ENCODE measurements around the gene SESTD1.

SESTD1 gene

DNA sequence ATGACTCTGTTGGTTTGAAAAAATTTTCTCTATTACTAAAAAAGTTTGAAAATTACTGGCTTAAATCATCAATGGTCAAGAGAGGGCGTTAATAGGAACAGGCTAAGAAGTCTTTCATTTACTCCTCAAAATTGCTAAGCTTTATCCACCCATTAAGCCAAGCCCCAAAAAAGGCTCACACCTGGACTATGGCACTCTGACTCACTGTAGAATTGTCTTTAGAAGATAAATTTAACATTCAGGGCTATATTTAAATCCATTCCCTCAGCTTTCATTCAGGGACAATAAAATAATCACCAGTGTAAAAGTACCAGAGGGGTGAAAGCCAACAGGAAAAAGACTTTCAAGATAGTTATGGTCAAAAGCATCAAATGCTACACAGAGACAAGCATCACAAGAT, 80.0 kb downstream of the SESTD1 start:
- Histone ChIP-seq H3K79me2 (ENCODE audit: insufficient read depth, low read length) (no peaks in the 10 kb centered on the region), H3K9me2 (ENCODE audit: low read depth, low read length) (no peaks in the 10 kb centered on the region), H3F3A (ENCODE audit: insufficient read depth, low read length) (no peaks in the 10 kb centered on the region), H3K9ac (ENCODE audit: low read length) (no peak overlapping the region), H3K27ac (ENCODE audit: low read depth, low read length, poor library complexity, severe bottlenecking) (no peak overlapping the region), H3K36me3 (ENCODE audit: insufficient read depth, low read length) (no peaks in the 10 kb centered on the region; the same call in 1 of the 2 replicates), H4K20me1 (ENCODE audit: insufficient read depth, low read length) (no peaks in the 10 kb centered on the region), H3K4me3 (ENCODE audit: low read depth, low read length, poor library complexity, severe bottlenecking) (no peak overlapping the region), H3K4me1 (ENCODE audit: insufficient read depth, low read length, severe bottlenecking) (no peaks in the 10 kb centered on the region), H3K4me2 (ENCODE audit: low read length) (no peak overlapping the region), H2AFZ (ENCODE audit: low read length) (no peak overlapping the region), H3K27me3 (ENCODE audit: insufficient read depth, low read length) (no peaks in the 10 kb centered on the region), H3K9me3 (ENCODE audit: low read length) (peaks cover 2% of the 10 kb centered on the region; the same call in 1 of the 2 replicates)
- no peak for TF ChIP-seq EZH2 (IDR thresholded peaks at IDR 0.05; ENCODE audit: borderline replicate concordance, low read length)
- TF ChIP-seq, protein P1, sequence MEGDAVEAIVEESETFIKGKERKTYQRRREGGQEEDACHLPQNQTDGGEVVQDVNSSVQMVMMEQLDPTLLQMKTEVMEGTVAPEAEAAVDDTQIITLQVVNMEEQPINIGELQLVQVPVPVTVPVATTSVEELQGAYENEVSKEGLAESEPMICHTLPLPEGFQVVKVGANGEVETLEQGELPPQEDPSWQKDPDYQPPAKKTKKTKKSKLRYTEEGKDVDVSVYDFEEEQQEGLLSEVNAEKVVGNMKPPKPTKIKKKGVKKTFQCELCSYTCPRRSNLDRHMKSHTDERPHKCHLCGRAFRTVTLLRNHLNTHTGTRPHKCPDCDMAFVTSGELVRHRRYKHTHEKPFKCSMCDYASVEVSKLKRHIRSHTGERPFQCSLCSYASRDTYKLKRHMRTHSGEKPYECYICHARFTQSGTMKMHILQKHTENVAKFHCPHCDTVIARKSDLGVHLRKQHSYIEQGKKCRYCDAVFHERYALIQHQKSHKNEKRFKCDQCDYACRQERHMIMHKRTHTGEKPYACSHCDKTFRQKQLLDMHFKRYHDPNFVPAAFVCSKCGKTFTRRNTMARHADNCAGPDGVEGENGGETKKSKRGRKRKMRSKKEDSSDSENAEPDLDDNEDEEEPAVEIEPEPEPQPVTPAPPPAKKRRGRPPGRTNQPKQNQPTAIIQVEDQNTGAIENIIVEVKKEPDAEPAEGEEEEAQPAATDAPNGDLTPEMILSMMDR (IDR thresholded peaks at IDR 0.05; ENCODE audit: low read length): no peak

DNA sequence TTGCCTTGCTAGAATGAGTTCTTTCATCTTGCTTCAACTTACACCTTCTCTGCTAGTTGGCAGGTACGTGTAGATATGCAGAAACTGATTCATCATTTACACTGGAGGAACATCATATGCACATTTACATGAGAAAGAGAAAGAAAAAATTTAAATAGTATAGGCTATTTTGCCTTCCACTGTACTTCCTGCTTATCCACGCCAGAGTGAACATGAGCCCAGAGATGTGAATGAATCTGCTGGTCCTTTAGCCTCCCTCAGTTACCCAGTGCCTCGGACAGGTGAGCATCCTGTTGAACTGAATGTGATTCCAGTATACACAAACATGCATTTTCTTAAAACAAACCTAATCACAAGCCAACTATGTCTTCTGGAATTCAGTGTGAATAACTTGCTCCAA, 83.6 kb downstream of the SESTD1 start:
- no peak overlapping the region for H3K4me2 ChIP-seq (ENCODE audit: low read length)
- no peaks in the 10 kb centered on the region for H3K4me1 ChIP-seq (ENCODE audit: insufficient read depth, low read length, severe bottlenecking)
- H3F3A ChIP-seq (ENCODE audit: insufficient read depth, low read length): no peaks in the 10 kb centered on the region
- no peaks in the 10 kb centered on the region for H3K9me3 ChIP-seq (ENCODE audit: low read length)
- no peaks in the 10 kb centered on the region; the same call in 1 of the 2 replicates for H3K36me3 ChIP-seq (ENCODE audit: insufficient read depth, low read length)
- H3K79me2 ChIP-seq (ENCODE audit: insufficient read depth, low read length): no peaks in the 10 kb centered on the region
- no peak overlapping the region for H3K27ac ChIP-seq (ENCODE audit: low read depth, low read length, poor library complexity, severe bottlenecking)
- H3K4me3 ChIP-seq (ENCODE audit: low read depth, low read length, poor library complexity, severe bottlenecking): no peak overlapping the region
- H3K27me3 ChIP-seq (ENCODE audit: insufficient read depth, low read length): no peaks in the 10 kb centered on the region
- H3K9me2 ChIP-seq (ENCODE audit: low read depth, low read length): no peaks in the 10 kb centered on the region
- H4K20me1 ChIP-seq (ENCODE audit: insufficient read depth, low read length): no peaks in the 10 kb centered on the region
- H2AFZ ChIP-seq (ENCODE audit: low read length): no peak overlapping the region
- TF ChIP-seq EZH2 (IDR thresholded peaks at IDR 0.05; ENCODE audit: borderline replicate concordance, low read length): no peak
- TF ChIP-seq, protein P1 (IDR thresholded peaks at IDR 0.05; ENCODE audit: low read length): no peak
- no peak overlapping the region for H3K9ac ChIP-seq (ENCODE audit: low read length)

DNA sequence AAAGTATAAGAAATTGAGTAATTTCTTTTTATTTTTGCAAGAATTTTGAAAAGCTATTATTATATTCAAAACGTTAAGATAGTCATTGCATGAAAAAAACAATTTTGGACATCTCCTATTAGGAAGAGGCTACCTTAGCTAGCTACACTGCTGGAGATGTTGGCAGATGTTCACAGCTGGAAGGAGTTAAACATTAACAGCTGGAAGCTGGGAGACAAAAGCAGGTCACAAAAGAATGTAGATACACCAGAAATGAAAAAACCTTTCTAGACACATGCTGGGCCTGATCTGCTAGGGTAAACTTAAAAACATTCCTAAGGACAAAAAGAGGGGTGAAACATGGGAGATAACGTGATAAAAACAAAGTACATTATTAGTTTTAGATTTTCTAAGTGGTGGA, 84.4 kb downstream of the SESTD1 start:
- H3K79me2 ChIP-seq (ENCODE audit: insufficient read depth, low read length): no peaks in the 10 kb centered on the region
- TF ChIP-seq, protein P1 (IDR thresholded peaks at IDR 0.05; ENCODE audit: low read length): no peak
- TF ChIP-seq EZH2 (IDR thresholded peaks at IDR 0.05; ENCODE audit: borderline replicate concordance, low read length): no peak
- no peaks in the 10 kb centered on the region for H4K20me1 ChIP-seq (ENCODE audit: insufficient read depth, low read length)
- H3F3A ChIP-seq (ENCODE audit: insufficient read depth, low read length): no peaks in the 10 kb centered on the region
- no peaks in the 10 kb centered on the region; the same call in 1 of the 2 replicates for H3K36me3 ChIP-seq (ENCODE audit: insufficient read depth, low read length)
- H3K9me2 ChIP-seq (ENCODE audit: low read depth, low read length): no peaks in the 10 kb centered on the region
- no peak overlapping the region for H3K27ac ChIP-seq (ENCODE audit: low read depth, low read length, poor library complexity, severe bottlenecking)
- no peaks in the 10 kb centered on the region for H3K27me3 ChIP-seq (ENCODE audit: insufficient read depth, low read length)
- no peaks in the 10 kb centered on the region for H3K4me1 ChIP-seq (ENCODE audit: insufficient read depth, low read length, severe bottlenecking)
- no peak overlapping the region for H3K9ac ChIP-seq (ENCODE audit: low read length)
- H3K4me3 ChIP-seq (ENCODE audit: low read depth, low read length, poor library complexity, severe bottlenecking): no peak overlapping the region
- H3K9me3 ChIP-seq (ENCODE audit: low read length): no peaks in the 10 kb centered on the region
- H3K4me2 ChIP-seq (ENCODE audit: low read length): no peak overlapping the region
- no peak overlapping the region for H2AFZ ChIP-seq (ENCODE audit: low read length)

All from OCI-LY1 (cell line).